ENCODE measurements around the gene GTF2H3.

GTF2H3 gene

DNA sequence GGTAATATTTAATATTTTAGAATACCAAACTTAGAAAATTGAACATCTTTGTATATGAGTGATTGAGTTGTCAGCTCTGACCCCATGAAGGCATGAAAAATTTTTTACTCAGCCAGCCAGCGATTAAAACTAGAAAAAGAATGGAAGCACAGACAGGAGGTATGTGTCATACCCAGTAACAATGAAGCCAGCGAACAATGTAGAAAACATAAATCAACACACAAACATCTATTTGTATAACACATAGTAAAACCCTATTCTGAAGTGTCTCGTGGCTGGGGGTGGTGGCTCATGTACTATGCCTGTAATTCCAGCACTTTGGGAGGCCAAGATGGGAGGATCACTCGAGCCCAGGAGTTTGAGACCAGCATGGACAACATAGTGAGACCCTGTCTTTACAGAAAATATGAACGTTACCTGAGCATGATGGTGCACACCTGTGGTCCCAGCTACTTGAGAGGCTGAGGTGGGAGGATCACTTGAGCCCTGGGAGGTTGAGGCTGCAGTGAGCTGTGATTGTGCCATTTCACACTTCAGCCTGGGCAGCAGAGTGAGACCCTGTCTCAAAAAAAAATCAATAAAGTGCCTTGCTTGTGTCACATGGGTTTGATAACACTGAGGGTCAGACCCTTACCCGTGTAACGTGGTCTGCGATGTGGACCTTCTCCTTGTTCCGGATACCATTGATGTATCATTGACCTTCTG lies 43.1 kb downstream of the GTF2H3 start:
- CTCF ChIA-PET = interaction anchor here (1.2 to 1.6 kb wide), 2 partner anchors 18 to 56 kb away, joined by 3 to 5 read pairs; no protein-coding TSS in a partner anchor
- no peaks in the 10 kb centered on the region for H3K27me3 ChIP-seq (replicated peaks in 2 of 5; ENCODE audit: control insufficient read depth in 4 of 5, insufficient read depth in 5 of 5, low read length in 4 of 5)
- WGBS (ENCODE audit: insufficient coverage) = 93% methylated on average over 7 of the region's 9 CpGs
- no peak overlapping the region for H3K27ac ChIP-seq (ENCODE audit: insufficient read depth in 1 of 2, low read depth in 1 of 2, low read length in 2 of 2, poor library complexity in 1 of 2, severe bottlenecking in 2 of 2)
- DNase-seq = no peak
- no peak overlapping the region for H3K4me3 ChIP-seq (ENCODE audit: control insufficient read depth in 1 of 7, extremely low read depth in 1 of 7, insufficient read depth in 4 of 7, low read depth in 2 of 7, low read length in 6 of 7)
- H3K36me3 ChIP-seq (ENCODE audit: control insufficient read depth in 4 of 4, insufficient read depth in 4 of 4, low read length in 3 of 4) = peaks cover 3 to 36% (median 8%) of the 10 kb centered on the region in 4 experiments
- H3K9me3 ChIP-seq (ENCODE audit: control extremely low read depth in 1 of 5, control insufficient read depth in 4 of 5, insufficient read depth in 2 of 5, low read depth in 1 of 5, low read length in 4 of 5) = no peaks in the 10 kb centered on the region
- peaks cover under 1 to 2% (median under 1%) of the 10 kb centered on the region in 4 experiments for H3K4me1 ChIP-seq (ENCODE audit: control extremely low read depth in 1 of 4, control insufficient read depth in 4 of 4, insufficient read depth in 4 of 4, low read length in 3 of 4)
- POLR2A ChIA-PET = interaction anchor here (0.6 kb wide), 1 partner anchor 18 kb away, joined by 4 read pairs; no protein-coding TSS in a partner anchor

GRCh38 chr12:123678981-123679380 lies 45.4 kb downstream of the GTF2H3 start:
- Histone ChIP-seq H3K36me3 (ENCODE audit: control insufficient read depth in 4 of 4, insufficient read depth in 4 of 4, low read length in 3 of 4) (peaks cover 3 to 30% (median 9%) of the 10 kb centered on the region in 4 experiments), H3K4me1 (ENCODE audit: control extremely low read depth in 1 of 4, control insufficient read depth in 4 of 4, insufficient read depth in 4 of 4, low read length in 3 of 4) (peaks cover 0 to under 1% (median 0%) of the 10 kb centered on the region in 4 experiments), H3K4me3 (ENCODE audit: control insufficient read depth in 1 of 7, extremely low read depth in 1 of 7, insufficient read depth in 4 of 7, low read depth in 2 of 7, low read length in 6 of 7) (no peak overlapping the region), H3K9me3 (ENCODE audit: control extremely low read depth in 1 of 5, control insufficient read depth in 4 of 5, insufficient read depth in 2 of 5, low read depth in 1 of 5, low read length in 4 of 5) (no peaks in the 10 kb centered on the region), H3K27ac (ENCODE audit: insufficient read depth in 1 of 2, low read depth in 1 of 2, low read length in 2 of 2, poor library complexity in 1 of 2, severe bottlenecking in 2 of 2) (no peak overlapping the region), H3K27me3 (replicated peaks in 2 of 5; ENCODE audit: control insufficient read depth in 4 of 5, insufficient read depth in 5 of 5, low read length in 4 of 5) (no peaks in the 10 kb centered on the region)
- ChIA-PET CTCF (interaction anchor here (1.0 to 1.3 kb wide), 4 partner anchors 9 to 70 kb away, joined by 3 to 5 read pairs (median 4); no protein-coding TSS in a partner anchor), POLR2A (interaction anchor here (0.6 kb wide), 1 partner anchor 54 kb away, joined by 3 read pairs; no protein-coding TSS in a partner anchor)
- DNase-seq = no peak
- WGBS (ENCODE audit: insufficient coverage) = 98% methylated on average over 8 of the region's 10 CpGs

- CTCF ChIA-PET = no interaction called here
- Histone ChIP-seq H3K4me3 (ENCODE audit: control insufficient read depth in 1 of 7, extremely low read depth in 1 of 7, insufficient read depth in 4 of 7, low read depth in 2 of 7, low read length in 6 of 7) (no peak overlapping the region), H3K4me1 (ENCODE audit: control extremely low read depth in 1 of 4, control insufficient read depth in 4 of 4, insufficient read depth in 4 of 4, low read length in 3 of 4) (peaks cover 0 to 1% (median 0%) of the 10 kb centered on the region in 4 experiments), H3K9me3 (ENCODE audit: control extremely low read depth in 1 of 5, control insufficient read depth in 4 of 5, insufficient read depth in 2 of 5, low read depth in 1 of 5, low read length in 4 of 5) (no peaks in the 10 kb centered on the region), H3K27ac (ENCODE audit: insufficient read depth in 1 of 2, low read depth in 1 of 2, low read length in 2 of 2, poor library complexity in 1 of 2, severe bottlenecking in 2 of 2) (peak overlapping the region in 1 of 2 experiments; percentile 15), H3K36me3 (ENCODE audit: control insufficient read depth in 4 of 4, insufficient read depth in 4 of 4, low read length in 3 of 4) (peaks cover 3 to 23% (median 11%) of the 10 kb centered on the region in 4 experiments), H3K27me3 (replicated peaks in 2 of 5; ENCODE audit: control insufficient read depth in 4 of 5, insufficient read depth in 5 of 5, low read length in 4 of 5) (no peaks in the 10 kb centered on the region)
- WGBS (ENCODE audit: insufficient coverage) = 100% methylated on average over 1 of the region's 2 CpGs
- DNase-seq = no peak
- POLR2A ChIA-PET = no interaction called here
Measured at GRCh38 chr12:123681605-123682004, 48.0 kb downstream of the GTF2H3 start.

GRCh38 chr12:123683964-123684363 lies 50.3 kb downstream of the GTF2H3 start:
- Histone ChIP-seq H3K4me1 (ENCODE audit: control extremely low read depth in 1 of 4, control insufficient read depth in 4 of 4, insufficient read depth in 4 of 4, low read length in 3 of 4) (peaks cover 0 to 1% (median 0%) of the 10 kb centered on the region in 4 experiments), H3K27ac (ENCODE audit: insufficient read depth in 1 of 2, low read depth in 1 of 2, low read length in 2 of 2, poor library complexity in 1 of 2, severe bottlenecking in 2 of 2) (no peak overlapping the region), H3K4me3 (ENCODE audit: control insufficient read depth in 1 of 7, extremely low read depth in 1 of 7, insufficient read depth in 4 of 7, low read depth in 2 of 7, low read length in 6 of 7) (no peak overlapping the region), H3K36me3 (ENCODE audit: control insufficient read depth in 4 of 4, insufficient read depth in 4 of 4, low read length in 3 of 4) (peaks cover 3 to 25% (median 16%) of the 10 kb centered on the region in 4 experiments), H3K9me3 (ENCODE audit: control extremely low read depth in 1 of 5, control insufficient read depth in 4 of 5, insufficient read depth in 2 of 5, low read depth in 1 of 5, low read length in 4 of 5) (no peaks in the 10 kb centered on the region), H3K27me3 (replicated peaks in 2 of 5; ENCODE audit: control insufficient read depth in 4 of 5, insufficient read depth in 5 of 5, low read length in 4 of 5) (no peaks in the 10 kb centered on the region)
- peak in 2 of 3 donors; percentile 5 to 19 for DNase-seq
- ChIA-PET POLR2A (interaction anchor here (0.6 kb wide), 1 partner anchor 18 kb away, joined by 3 read pairs; no protein-coding TSS in a partner anchor), CTCF (interaction anchor here (0.5 kb wide), 1 partner anchor 240 kb away, joined by 3 read pairs; no protein-coding TSS in a partner anchor)
- 80% methylated on average over 1 of the region's 3 CpGs for WGBS (ENCODE audit: insufficient coverage)

GRCh38 chr12:123686636-123687190 lies 53.1 kb downstream of the GTF2H3 start:
- DNase-seq = no peak
- Histone ChIP-seq H3K4me1 (ENCODE audit: control extremely low read depth in 1 of 4, control insufficient read depth in 4 of 4, insufficient read depth in 4 of 4, low read length in 3 of 4) (peaks cover 0 to 1% (median 0%) of the 10 kb centered on the region in 4 experiments), H3K27ac (ENCODE audit: insufficient read depth in 1 of 2, low read depth in 1 of 2, low read length in 2 of 2, poor library complexity in 1 of 2, severe bottlenecking in 2 of 2) (no peak overlapping the region), H3K4me3 (ENCODE audit: control insufficient read depth in 1 of 7, extremely low read depth in 1 of 7, insufficient read depth in 4 of 7, low read depth in 2 of 7, low read length in 6 of 7) (no peak overlapping the region), H3K9me3 (ENCODE audit: control extremely low read depth in 1 of 5, control insufficient read depth in 4 of 5, insufficient read depth in 2 of 5, low read depth in 1 of 5, low read length in 4 of 5) (no peaks in the 10 kb centered on the region), H3K36me3 (ENCODE audit: control insufficient read depth in 4 of 4, insufficient read depth in 4 of 4, low read length in 3 of 4) (peaks cover 2 to 24% (median 13%) of the 10 kb centered on the region in 4 experiments), H3K27me3 (replicated peaks in 2 of 5; ENCODE audit: control insufficient read depth in 4 of 5, insufficient read depth in 5 of 5, low read length in 4 of 5) (no peaks in the 10 kb centered on the region)
- POLR2A ChIA-PET = no interaction called here
- CTCF ChIA-PET = interaction anchor here (1.4 kb wide), 1 partner anchor 11 kb away, joined by 4 read pairs; no protein-coding TSS in a partner anchor
- WGBS (ENCODE audit: insufficient coverage) = 96% methylated on average over 17 of the region's 18 CpGs

GRCh38 chr12:123690191-123690840 lies 56.7 kb downstream of the GTF2H3 start:
- ChIA-PET CTCF (no interaction called here), POLR2A (no interaction called here)
- WGBS (ENCODE audit: insufficient coverage) = 100% methylated on average over 4 of the region's 8 CpGs
- H3K4me3 ChIP-seq (ENCODE audit: control insufficient read depth in 1 of 7, extremely low read depth in 1 of 7, insufficient read depth in 4 of 7, low read depth in 2 of 7, low read length in 6 of 7) = no peak overlapping the region
- DNase-seq = no peak
- no peak overlapping the region for H3K27ac ChIP-seq (ENCODE audit: insufficient read depth in 1 of 2, low read depth in 1 of 2, low read length in 2 of 2, poor library complexity in 1 of 2, severe bottlenecking in 2 of 2)
- no peaks in the 10 kb centered on the region for H3K4me1 ChIP-seq (ENCODE audit: control extremely low read depth in 1 of 4, control insufficient read depth in 4 of 4, insufficient read depth in 4 of 4, low read length in 3 of 4)
- no peaks in the 10 kb centered on the region for H3K9me3 ChIP-seq (ENCODE audit: control extremely low read depth in 1 of 5, control insufficient read depth in 4 of 5, insufficient read depth in 2 of 5, low read depth in 1 of 5, low read length in 4 of 5)
- no peaks in the 10 kb centered on the region for H3K27me3 ChIP-seq (replicated peaks in 2 of 5; ENCODE audit: control insufficient read depth in 4 of 5, insufficient read depth in 5 of 5, low read length in 4 of 5)
- H3K36me3 ChIP-seq (ENCODE audit: control insufficient read depth in 4 of 4, insufficient read depth in 4 of 4, low read length in 3 of 4) = peaks cover 3 to 30% (median 13%) of the 10 kb centered on the region in 4 experiments
